ENCODE data around the gene DNMT3A. TPM values are rescaled to one million over a fixed set of nuclear protein-coding genes. Genes with fewer than 3 reads are reported as not detected.

DNMT3A gene
- total and polyA plus RNA-seq, 4 donors = 33.7 to 52.3 (median 43.0) TPM

GRCh38 chr2:25240636-25241035, 101.1 kb downstream of the DNMT3A start:
- Histone ChIP-seq H3K36me3 (ENCODE audit: control insufficient read depth, insufficient read depth, low read length) (peaks cover 93% of the 10 kb centered on the region), H3K4me1 (ENCODE audit: control insufficient read depth, insufficient read depth, low read length) (peaks cover 2% of the 10 kb centered on the region), H3K27me3 (ENCODE audit: control insufficient read depth, insufficient read depth, low read length) (no peaks in the 10 kb centered on the region), H3K9me3 (ENCODE audit: control insufficient read depth, insufficient read depth, low read length) (no peaks in the 10 kb centered on the region), H3K27ac (ENCODE audit: low read depth, low read length) (no peak overlapping the region), H3K4me3 (ENCODE audit: low read depth, low read length) (no peak overlapping the region)
- WGBS (ENCODE audit: insufficient coverage) = 95% methylated on average over 9 of the region's 9 CpGs
- no peak for DNase-seq (ENCODE audit: low read depth in 4 of 6, low spot score in 6 of 6)

- peaks cover 93% of the 10 kb centered on the region for H3K36me3 ChIP-seq (ENCODE audit: control insufficient read depth, insufficient read depth, low read length)
- no peak for DNase-seq (ENCODE audit: low read depth in 4 of 6, low spot score in 6 of 6)
- no peaks in the 10 kb centered on the region for H3K9me3 ChIP-seq (ENCODE audit: control insufficient read depth, insufficient read depth, low read length)
- H3K27ac ChIP-seq (ENCODE audit: low read depth, low read length) = no peak overlapping the region
- no peak overlapping the region for H3K4me3 ChIP-seq (ENCODE audit: low read depth, low read length)
- peaks cover 19% of the 10 kb centered on the region for H3K4me1 ChIP-seq (ENCODE audit: control insufficient read depth, insufficient read depth, low read length)
- H3K27me3 ChIP-seq (ENCODE audit: control insufficient read depth, insufficient read depth, low read length) = no peaks in the 10 kb centered on the region
- WGBS (ENCODE audit: insufficient coverage) = 97% methylated on average over 8 of the region's 9 CpGs
Measured at GRCh38 chr2:25238920-25239319, 102.8 kb downstream of the DNMT3A start.

- H3K4me3 ChIP-seq (ENCODE audit: low read depth, low read length) = no peak overlapping the region
- DNase-seq (ENCODE audit: low read depth in 4 of 6, low spot score in 6 of 6) = no peak
- peaks cover 96% of the 10 kb centered on the region for H3K36me3 ChIP-seq (ENCODE audit: control insufficient read depth, insufficient read depth, low read length)
- H3K27me3 ChIP-seq (ENCODE audit: control insufficient read depth, insufficient read depth, low read length) = no peaks in the 10 kb centered on the region
- H3K9me3 ChIP-seq (ENCODE audit: control insufficient read depth, insufficient read depth, low read length) = no peaks in the 10 kb centered on the region
- 86% methylated on average over 8 of the region's 8 CpGs for WGBS (ENCODE audit: insufficient coverage)
- H3K27ac ChIP-seq (ENCODE audit: low read depth, low read length) = no peak overlapping the region
- H3K4me1 ChIP-seq (ENCODE audit: control insufficient read depth, insufficient read depth, low read length) = peaks cover 19% of the 10 kb centered on the region
Measured at GRCh38 chr2:25237764-25238163, 104.0 kb downstream of the DNMT3A start.

GRCh38 chr2:25236736-25237135, 105.0 kb downstream of the DNMT3A start:
- Histone ChIP-seq H3K27ac (ENCODE audit: low read depth, low read length) (no peak overlapping the region), H3K9me3 (ENCODE audit: control insufficient read depth, insufficient read depth, low read length) (no peaks in the 10 kb centered on the region), H3K4me1 (ENCODE audit: control insufficient read depth, insufficient read depth, low read length) (peaks cover 19% of the 10 kb centered on the region), H3K27me3 (ENCODE audit: control insufficient read depth, insufficient read depth, low read length) (no peaks in the 10 kb centered on the region), H3K4me3 (ENCODE audit: low read depth, low read length) (no peak overlapping the region), H3K36me3 (ENCODE audit: control insufficient read depth, insufficient read depth, low read length) (peaks cover 97% of the 10 kb centered on the region)
- DNase-seq (ENCODE audit: low read depth in 4 of 6, low spot score in 6 of 6) = no peak
- 83% methylated on average over 8 of the region's 8 CpGs for WGBS (ENCODE audit: insufficient coverage)

- H3K4me1 ChIP-seq (ENCODE audit: control insufficient read depth, insufficient read depth, low read length) = peaks cover 33% of the 10 kb centered on the region
- no peak overlapping the region for H3K27ac ChIP-seq (ENCODE audit: low read depth, low read length)
- no peaks in the 10 kb centered on the region for H3K9me3 ChIP-seq (ENCODE audit: control insufficient read depth, insufficient read depth, low read length)
- peaks cover 95% of the 10 kb centered on the region for H3K36me3 ChIP-seq (ENCODE audit: control insufficient read depth, insufficient read depth, low read length)
- no peaks in the 10 kb centered on the region for H3K27me3 ChIP-seq (ENCODE audit: control insufficient read depth, insufficient read depth, low read length)
- 81% methylated on average over 7 of the region's 8 CpGs for WGBS (ENCODE audit: insufficient coverage)
- peak in 1 of 6 donors; percentile 47 for DNase-seq (ENCODE audit: low read depth in 4 of 6, low spot score in 6 of 6)
- no peak overlapping the region for H3K4me3 ChIP-seq (ENCODE audit: low read depth, low read length)
Measured at GRCh38 chr2:25234738-25235137, 107.0 kb downstream of the DNMT3A start.

- WGBS (ENCODE audit: insufficient coverage) = 77% methylated on average over 11 of the region's 20 CpGs
- H3K9me3 ChIP-seq (ENCODE audit: control insufficient read depth, insufficient read depth, low read length) = no peaks in the 10 kb centered on the region
- no peak overlapping the region for H3K4me3 ChIP-seq (ENCODE audit: low read depth, low read length)
- H3K36me3 ChIP-seq (ENCODE audit: control insufficient read depth, insufficient read depth, low read length) = peaks cover 88% of the 10 kb centered on the region
- no peak overlapping the region for H3K27ac ChIP-seq (ENCODE audit: low read depth, low read length)
- peaks cover 40% of the 10 kb centered on the region for H3K4me1 ChIP-seq (ENCODE audit: control insufficient read depth, insufficient read depth, low read length)
- no peak for DNase-seq (ENCODE audit: low read depth in 4 of 6, low spot score in 6 of 6)
- H3K27me3 ChIP-seq (ENCODE audit: control insufficient read depth, insufficient read depth, low read length) = no peaks in the 10 kb centered on the region
Measured at GRCh38 chr2:25233916-25234605, 107.7 kb downstream of the DNMT3A start.

GRCh38 chr2:25232248-25232825, 109.4 kb downstream of the DNMT3A start:
- no peaks in the 10 kb centered on the region for H3K9me3 ChIP-seq (ENCODE audit: control insufficient read depth, insufficient read depth, low read length)
- peaks cover 51% of the 10 kb centered on the region for H3K4me1 ChIP-seq (ENCODE audit: control insufficient read depth, insufficient read depth, low read length)
- H3K27me3 ChIP-seq (ENCODE audit: control insufficient read depth, insufficient read depth, low read length) = no peaks in the 10 kb centered on the region
- no CpG with 5 or more reads among the region's 12 CpGs for WGBS (ENCODE audit: insufficient coverage)
- H3K36me3 ChIP-seq (ENCODE audit: control insufficient read depth, insufficient read depth, low read length) = peaks cover 71% of the 10 kb centered on the region
- H3K4me3 ChIP-seq (ENCODE audit: low read depth, low read length) = no peak overlapping the region
- no peak for DNase-seq (ENCODE audit: low read depth in 4 of 6, low spot score in 6 of 6)
- no peak overlapping the region for H3K27ac ChIP-seq (ENCODE audit: low read depth, low read length)

GRCh38 chr2:25230948-25231311, 110.8 kb downstream of the DNMT3A start:
- Histone ChIP-seq H3K4me1 (ENCODE audit: control insufficient read depth, insufficient read depth, low read length) (peaks cover 51% of the 10 kb centered on the region), H3K27ac (ENCODE audit: low read depth, low read length) (no peak overlapping the region), H3K4me3 (ENCODE audit: low read depth, low read length) (no peak overlapping the region), H3K27me3 (ENCODE audit: control insufficient read depth, insufficient read depth, low read length) (no peaks in the 10 kb centered on the region), H3K36me3 (ENCODE audit: control insufficient read depth, insufficient read depth, low read length) (peaks cover 57% of the 10 kb centered on the region), H3K9me3 (ENCODE audit: control insufficient read depth, insufficient read depth, low read length) (no peaks in the 10 kb centered on the region)
- 73% methylated on average over 7 of the region's 8 CpGs for WGBS (ENCODE audit: insufficient coverage)
- DNase-seq (ENCODE audit: low read depth in 4 of 6, low spot score in 6 of 6) = no peak

GRCh38 chr2:25230198-25230947, 111.4 kb downstream of the DNMT3A start:
- Histone ChIP-seq H3K9me3 (ENCODE audit: control insufficient read depth, insufficient read depth, low read length) (no peaks in the 10 kb centered on the region), H3K27ac (ENCODE audit: low read depth, low read length) (no peak overlapping the region), H3K4me1 (ENCODE audit: control insufficient read depth, insufficient read depth, low read length) (peaks cover 46% of the 10 kb centered on the region), H3K36me3 (ENCODE audit: control insufficient read depth, insufficient read depth, low read length) (peaks cover 51% of the 10 kb centered on the region), H3K4me3 (ENCODE audit: low read depth, low read length) (no peak overlapping the region), H3K27me3 (ENCODE audit: control insufficient read depth, insufficient read depth, low read length) (no peaks in the 10 kb centered on the region)
- peak in 2 of 6 donors; percentile 21 to 34 for DNase-seq (ENCODE audit: low read depth in 4 of 6, low spot score in 6 of 6)
- 45% methylated on average over 14 of the region's 16 CpGs for WGBS (ENCODE audit: insufficient coverage)
